ENCODE measurements around the gene ARHGEF28. TPM values are rescaled to one million over a fixed set of nuclear protein-coding genes. Genes with fewer than 3 reads are reported as not detected.

ARHGEF28 gene
- total and polyA plus RNA-seq, 2 donors (not counting 1 experiment from before 2014, with no cell fraction given), result not detected

DNA sequence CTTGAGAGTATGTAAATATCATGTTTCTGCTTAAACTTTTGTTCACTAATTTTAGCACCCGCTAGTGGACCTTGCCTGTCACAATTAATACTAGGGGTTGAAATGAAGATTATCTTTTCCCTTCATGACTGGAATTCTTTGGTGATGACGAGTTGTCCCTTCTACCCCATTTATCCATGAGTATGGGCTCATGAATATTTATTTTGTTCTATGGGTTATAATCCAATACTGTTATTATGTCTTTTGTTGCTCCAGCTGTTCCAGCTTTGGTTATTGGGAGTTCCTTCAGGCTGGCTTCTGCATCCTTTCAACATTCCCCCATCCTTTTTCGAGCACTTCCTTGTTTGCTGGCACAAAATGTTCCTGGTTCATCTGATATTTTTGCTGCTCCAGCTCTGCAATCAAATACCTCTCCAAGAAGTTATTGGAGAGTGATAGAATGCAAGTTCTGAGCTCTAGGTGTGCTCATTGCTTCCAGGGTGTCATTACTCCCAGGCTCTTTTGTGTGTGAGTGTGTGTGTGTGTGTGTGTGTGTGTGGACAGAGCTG is 19.7 kb upstream of the ARHGEF28 start:
- peaks cover 15% of the 10 kb centered on the region for H3K27me3 Mint-ChIP-seq
- H2AFZ ChIP-seq (ENCODE audit: insufficient read depth, low read depth, low read length, poor library complexity, severe bottlenecking), result no peak overlapping the region

DNA sequence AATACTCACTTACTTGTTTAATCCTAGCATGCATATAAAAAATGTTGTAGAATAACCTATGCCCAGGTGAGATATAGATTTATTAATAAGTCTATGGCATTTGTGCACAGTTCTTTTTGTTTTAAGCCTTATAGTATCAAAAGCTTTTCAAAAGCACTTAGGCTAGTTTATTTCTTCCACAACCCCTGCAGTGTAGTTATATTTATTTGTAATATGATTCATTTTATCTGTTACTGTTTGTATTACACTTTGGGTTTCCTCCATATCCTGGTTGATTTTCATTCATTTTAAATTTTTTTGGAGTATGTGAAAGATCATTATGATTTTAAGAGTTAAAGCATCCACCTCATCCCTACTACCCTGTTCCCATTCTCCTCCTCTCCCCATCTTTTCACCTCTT is 18.8 kb upstream of the ARHGEF28 start:
- H3K9me3 ChIP-seq (ENCODE audit: control extremely low read depth in 1 of 3, control insufficient read depth in 2 of 3, insufficient read depth in 1 of 3, low read length in 2 of 3), result no peaks in the 10 kb centered on the region
- no peak overlapping the region for H2AFZ ChIP-seq (ENCODE audit: insufficient read depth, low read depth, low read length, poor library complexity, severe bottlenecking)
- Mint-ChIP-seq H3K4me1 (no peaks in the 10 kb centered on the region), H3K9me3 (ENCODE audit: insufficient read depth) (peaks cover 3% of the 10 kb centered on the region), H3K27ac (no peak overlapping the region), H3K4me3 (no peak overlapping the region), H3K27me3 (peaks cover 18% of the 10 kb centered on the region)
- intact Hi-C loops (cut with micrococcal nuclease), result no loop called here
- TF ChIP-seq EZH2 (IDR thresholded peaks at IDR 0.05; ENCODE audit: borderline replicate concordance, insufficient read depth, low read depth, low read length, poor library complexity, severe bottlenecking), result no peak
- TF ChIP-seq, protein P1, sequence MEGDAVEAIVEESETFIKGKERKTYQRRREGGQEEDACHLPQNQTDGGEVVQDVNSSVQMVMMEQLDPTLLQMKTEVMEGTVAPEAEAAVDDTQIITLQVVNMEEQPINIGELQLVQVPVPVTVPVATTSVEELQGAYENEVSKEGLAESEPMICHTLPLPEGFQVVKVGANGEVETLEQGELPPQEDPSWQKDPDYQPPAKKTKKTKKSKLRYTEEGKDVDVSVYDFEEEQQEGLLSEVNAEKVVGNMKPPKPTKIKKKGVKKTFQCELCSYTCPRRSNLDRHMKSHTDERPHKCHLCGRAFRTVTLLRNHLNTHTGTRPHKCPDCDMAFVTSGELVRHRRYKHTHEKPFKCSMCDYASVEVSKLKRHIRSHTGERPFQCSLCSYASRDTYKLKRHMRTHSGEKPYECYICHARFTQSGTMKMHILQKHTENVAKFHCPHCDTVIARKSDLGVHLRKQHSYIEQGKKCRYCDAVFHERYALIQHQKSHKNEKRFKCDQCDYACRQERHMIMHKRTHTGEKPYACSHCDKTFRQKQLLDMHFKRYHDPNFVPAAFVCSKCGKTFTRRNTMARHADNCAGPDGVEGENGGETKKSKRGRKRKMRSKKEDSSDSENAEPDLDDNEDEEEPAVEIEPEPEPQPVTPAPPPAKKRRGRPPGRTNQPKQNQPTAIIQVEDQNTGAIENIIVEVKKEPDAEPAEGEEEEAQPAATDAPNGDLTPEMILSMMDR (IDR thresholded peaks at IDR 0.05), result no peak
- ATAC-seq (ENCODE audit: low read depth) (no peak), DNase-seq (no peak)
- CTCF ChIA-PET, result interaction anchor here (1.5 kb wide), 1 partner anchor 8 kb away, joined by 4 read pairs; no protein-coding TSS in a partner anchor
- H3K9ac ChIP-seq (ENCODE audit: low read length), result no peak overlapping the region
- no peaks in the 10 kb centered on the region for H3K4me1 ChIP-seq (ENCODE audit: control insufficient read depth in 2 of 2, insufficient read depth in 2 of 2, low read length in 2 of 2)
- H3K36me3 ChIP-seq (replicated peaks in 1 of 2; ENCODE audit: control extremely low read depth in 1 of 2, control insufficient read depth in 1 of 2, extremely low read depth in 1 of 2, insufficient read depth in 2 of 2, low read length in 1 of 2), result no peaks in the 10 kb centered on the region
- no peak overlapping the region for H3K4me3 ChIP-seq (ENCODE audit: control extremely low read depth in 1 of 5, extremely low read depth in 1 of 5, insufficient read depth in 1 of 5, low read depth in 2 of 5, low read length in 4 of 5)
- H3K4me2 ChIP-seq (replicated peaks; ENCODE audit: low read depth, low read length, poor library complexity, severe bottlenecking), result no peak overlapping the region
- H3K27ac ChIP-seq (ENCODE audit: low read length in 2 of 2), result no peak overlapping the region
- no peaks in the 10 kb centered on the region for H3K79me2 ChIP-seq (ENCODE audit: control insufficient read depth, insufficient read depth, low read length)
- POLR2A ChIA-PET, result no interaction called here
- H4K20me1 ChIP-seq (ENCODE audit: control insufficient read depth, insufficient read depth, low read length, poor library complexity, severe bottlenecking), result no peaks in the 10 kb centered on the region
- H3K27me3 ChIP-seq (replicated peaks in 1 of 4; ENCODE audit: control extremely low read depth in 1 of 4, control insufficient read depth in 3 of 4, insufficient read depth in 4 of 4, low read length in 3 of 4), result peaks cover 0 to 9% (median 0%) of the 10 kb centered on the region in 4 experiments

More for the DNA sequence above, 19.7 kb upstream of the ARHGEF28 start:
- ATAC-seq (ENCODE audit: low read depth) (no peak), DNase-seq (no peak)
- H3K4me3 Mint-ChIP-seq, result no peak overlapping the region
- ChIA-PET CTCF (interaction anchor here (0.9 kb wide), 1 partner anchor 9 kb away, joined by 7 read pairs; no protein-coding TSS in a partner anchor), POLR2A (no interaction called here)
- no peak overlapping the region for H3K9ac ChIP-seq (ENCODE audit: low read length)
- H3K27ac ChIP-seq (ENCODE audit: low read length in 2 of 2), result no peak overlapping the region
- H3K4me1 ChIP-seq (ENCODE audit: control insufficient read depth in 2 of 2, insufficient read depth in 2 of 2, low read length in 2 of 2), result no peaks in the 10 kb centered on the region
- H3K4me2 ChIP-seq (replicated peaks; ENCODE audit: low read depth, low read length, poor library complexity, severe bottlenecking), result no peak overlapping the region
- intact Hi-C loops (cut with micrococcal nuclease), result no loop called here
- no peak overlapping the region for H3K4me3 ChIP-seq (ENCODE audit: control extremely low read depth in 1 of 5, extremely low read depth in 1 of 5, insufficient read depth in 1 of 5, low read depth in 2 of 5, low read length in 4 of 5)
- H3K27me3 ChIP-seq (replicated peaks in 1 of 4; ENCODE audit: control extremely low read depth in 1 of 4, control insufficient read depth in 3 of 4, insufficient read depth in 4 of 4, low read length in 3 of 4), result peaks cover 0 to 3% (median 0%) of the 10 kb centered on the region in 4 experiments
- no peaks in the 10 kb centered on the region for H3K79me2 ChIP-seq (ENCODE audit: control insufficient read depth, insufficient read depth, low read length)
- peaks cover 3% of the 10 kb centered on the region for H3K9me3 Mint-ChIP-seq (ENCODE audit: insufficient read depth)
- no CpG with 5 or more reads among the region's 3 CpGs for WGBS (ENCODE audit: insufficient coverage)
- no peak overlapping the region for H3K27ac Mint-ChIP-seq
- no peak for TF ChIP-seq EZH2 (IDR thresholded peaks at IDR 0.05; ENCODE audit: borderline replicate concordance, insufficient read depth, low read depth, low read length, poor library complexity, severe bottlenecking)
- TF ChIP-seq, protein P1 (IDR thresholded peaks at IDR 0.05), result no peak
- no peaks in the 10 kb centered on the region for H4K20me1 ChIP-seq (ENCODE audit: control insufficient read depth, insufficient read depth, low read length, poor library complexity, severe bottlenecking)
- peaks cover 0 to 6% (median 5%) of the 10 kb centered on the region in 3 donors for H3K9me3 ChIP-seq (ENCODE audit: control extremely low read depth in 1 of 3, control insufficient read depth in 2 of 3, insufficient read depth in 1 of 3, low read length in 2 of 3)
- no peaks in the 10 kb centered on the region for H3K4me1 Mint-ChIP-seq
- H3K36me3 ChIP-seq (replicated peaks in 1 of 2; ENCODE audit: control extremely low read depth in 1 of 2, control insufficient read depth in 1 of 2, extremely low read depth in 1 of 2, insufficient read depth in 2 of 2, low read length in 1 of 2), result no peaks in the 10 kb centered on the region

All from B cell (primary cell).